ENCODE data around the gene MCRIP1.
A peak's percentile ranks its signal among the peaks of the same experiment; 100 is the strongest.

Gene MCRIP1

DNA sequence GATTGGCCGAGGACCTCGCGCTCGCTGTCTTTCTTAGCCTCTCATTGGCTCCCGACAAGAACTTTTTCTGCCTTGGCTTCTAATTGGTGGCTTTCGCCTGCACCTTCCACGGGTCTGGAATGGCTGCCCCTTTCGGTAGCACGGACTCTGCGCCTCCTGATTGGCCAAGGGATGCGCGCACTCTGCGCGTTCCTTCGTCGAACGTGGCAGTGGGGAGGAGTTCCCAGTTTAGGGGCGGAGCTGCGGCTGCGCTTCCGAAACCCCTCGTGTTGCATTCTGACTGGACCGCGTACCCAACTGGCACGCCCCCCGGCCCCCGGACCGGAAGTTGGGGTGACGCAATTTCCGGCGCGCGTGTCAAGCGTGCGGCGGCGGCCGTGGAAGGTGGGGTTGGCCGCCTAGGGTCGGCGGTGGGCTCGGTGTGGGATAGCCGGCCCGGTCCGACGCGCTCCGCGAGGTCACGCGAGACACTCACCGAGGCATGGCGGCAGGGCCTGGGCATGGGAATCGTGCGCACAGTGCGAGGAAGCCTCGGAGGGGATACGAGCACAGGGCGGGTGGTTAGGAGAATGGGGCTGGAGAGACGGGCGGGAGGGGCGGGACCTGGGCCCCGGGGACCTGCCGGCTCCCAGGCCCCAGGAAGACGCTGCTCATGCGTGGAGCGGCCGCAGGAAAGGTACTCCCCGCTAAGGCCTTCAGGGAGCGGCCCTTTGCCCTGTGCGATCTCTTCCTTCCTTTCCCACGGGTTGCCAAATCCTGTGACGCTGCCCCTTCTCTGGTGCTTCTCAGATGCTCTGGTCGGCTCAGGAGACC is 27.9 kb upstream of the MCRIP1 start:
- DNase-seq (ENCODE audit: low read depth): peak; percentile 99

DNA sequence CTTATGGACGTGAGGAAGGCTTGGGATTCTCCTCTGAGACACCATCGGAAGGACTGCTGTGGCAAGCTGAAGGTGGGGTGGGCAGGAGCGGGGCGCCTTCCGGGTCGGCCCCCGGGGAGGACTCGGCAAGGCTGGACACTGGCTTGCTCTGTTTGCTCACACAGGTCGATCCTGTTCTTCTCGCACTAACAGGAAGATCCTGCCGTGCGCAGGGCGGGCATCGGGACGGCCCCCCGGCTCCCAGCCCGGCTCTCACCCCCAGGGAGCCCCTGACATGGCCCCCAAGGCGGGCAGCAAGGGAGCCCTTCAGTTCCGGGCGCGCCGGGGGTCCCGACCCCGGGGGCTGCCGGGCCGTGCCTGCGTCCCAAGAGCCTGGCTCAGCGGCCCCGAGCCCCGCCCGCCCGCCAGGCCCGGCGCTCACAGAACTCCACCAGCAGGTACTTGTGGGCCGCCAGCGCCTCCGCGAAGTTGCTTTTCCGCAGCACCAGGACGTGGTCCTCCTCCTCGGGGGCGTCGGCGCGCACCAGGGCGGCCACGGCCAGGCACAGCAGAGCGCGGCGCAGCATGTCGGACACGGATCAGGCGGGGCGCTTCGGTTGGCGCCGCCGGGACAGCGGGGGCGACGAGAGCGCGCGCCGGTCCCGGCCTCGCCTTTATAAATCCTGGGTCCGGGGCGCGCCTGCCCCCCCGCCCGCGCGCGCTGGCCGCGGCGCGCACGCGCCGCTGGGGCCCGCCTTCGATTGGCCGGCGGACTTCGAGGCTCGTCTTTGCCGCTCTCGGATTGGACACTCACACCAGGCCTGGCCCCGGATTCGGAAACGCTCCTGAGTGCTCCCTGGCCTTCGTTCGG is 27.0 kb upstream of the MCRIP1 start, which contains the start of gene P4HB:
P4HB (minus strand) TSS at position 630 of the 850 bp plus-strand sequence; CDS start at position 566, 64 bp downstream.
- no peak for DNase-seq (ENCODE audit: low read depth)

GRCh38 chr17:81858967-81859905 is 26.1 kb upstream of the MCRIP1 start:
- DNase-seq (ENCODE audit: low read depth): no peak

DNA sequence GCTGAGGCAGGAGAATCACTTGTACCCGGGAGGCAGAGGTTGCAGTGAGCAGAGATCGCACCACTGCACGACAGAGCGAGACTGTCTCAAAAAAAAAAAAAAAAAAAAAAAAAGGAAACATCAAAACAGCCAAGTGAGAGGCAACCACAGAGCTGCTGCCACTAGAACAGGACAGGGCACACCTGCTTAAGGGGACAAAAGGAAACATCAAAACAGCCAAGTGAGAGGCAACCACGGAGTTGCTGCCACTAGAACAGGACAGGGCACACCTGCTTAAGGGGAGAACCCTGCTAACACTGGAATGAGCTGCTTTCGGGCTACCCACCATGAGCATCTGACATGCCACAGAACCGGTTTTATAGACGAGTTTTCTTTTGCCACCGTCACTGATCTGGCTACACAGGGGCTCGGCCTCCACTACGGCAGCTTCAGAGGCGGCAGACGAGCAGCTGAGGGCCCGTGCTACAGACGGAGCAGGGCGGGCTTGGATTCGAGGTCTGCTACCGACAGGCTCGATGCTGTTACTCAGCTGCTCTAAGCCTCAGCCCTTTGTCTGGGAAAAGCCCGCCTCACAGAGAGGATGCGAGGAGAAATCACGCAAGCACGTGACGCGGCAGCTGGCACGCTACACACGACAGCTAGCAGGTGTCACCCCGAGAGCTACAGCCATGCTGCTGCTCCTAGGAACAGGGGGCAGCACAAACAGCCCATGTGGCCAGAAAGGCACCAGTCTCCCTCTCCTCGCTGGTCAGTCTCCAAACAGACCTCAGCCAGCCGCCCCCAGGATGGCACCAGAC is 25.3 kb upstream of the MCRIP1 start:
- no peak for DNase-seq (ENCODE audit: low read depth)

- DNase-seq (ENCODE audit: low read depth): no peak
Measured at GRCh38 chr17:81854974-81855774, 22.1 kb upstream of the MCRIP1 start.

- DNase-seq (ENCODE audit: low read depth): no peak
Measured at GRCh38 chr17:81852237-81852636, 19.1 kb upstream of the MCRIP1 start.

GRCh38 chr17:81851423-81851822 is 18.3 kb upstream of the MCRIP1 start:
- DNase-seq (ENCODE audit: low read depth): no peak

DNA sequence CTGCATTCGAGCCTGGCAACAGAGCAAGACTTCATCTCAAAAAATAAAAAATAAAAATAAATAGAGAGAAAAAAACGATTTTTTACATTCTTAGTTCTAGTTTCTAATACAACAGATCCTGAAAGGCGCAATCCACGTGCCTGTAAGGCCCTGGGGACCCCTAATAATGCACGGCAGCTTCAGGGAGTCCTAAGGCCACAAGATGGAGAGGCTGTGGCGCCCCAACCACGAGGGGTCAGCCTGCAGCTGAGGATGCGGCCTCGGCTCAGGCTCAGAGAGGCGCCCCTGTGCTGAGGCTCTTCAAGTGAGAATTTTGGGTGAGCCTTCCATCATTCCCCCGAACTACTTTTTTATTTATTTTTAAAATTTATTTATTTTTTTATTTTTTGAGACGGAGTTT is 16.4 kb upstream of the MCRIP1 start:
- no peak for DNase-seq (ENCODE audit: low read depth)

GRCh38 chr17:81846743-81847689 is 13.9 kb upstream of the MCRIP1 start:
- DNase-seq (ENCODE audit: low read depth): no peak

- no peak for DNase-seq (ENCODE audit: low read depth)
Measured at GRCh38 chr17:81845881-81846742, 13.0 kb upstream of the MCRIP1 start.

DNA sequence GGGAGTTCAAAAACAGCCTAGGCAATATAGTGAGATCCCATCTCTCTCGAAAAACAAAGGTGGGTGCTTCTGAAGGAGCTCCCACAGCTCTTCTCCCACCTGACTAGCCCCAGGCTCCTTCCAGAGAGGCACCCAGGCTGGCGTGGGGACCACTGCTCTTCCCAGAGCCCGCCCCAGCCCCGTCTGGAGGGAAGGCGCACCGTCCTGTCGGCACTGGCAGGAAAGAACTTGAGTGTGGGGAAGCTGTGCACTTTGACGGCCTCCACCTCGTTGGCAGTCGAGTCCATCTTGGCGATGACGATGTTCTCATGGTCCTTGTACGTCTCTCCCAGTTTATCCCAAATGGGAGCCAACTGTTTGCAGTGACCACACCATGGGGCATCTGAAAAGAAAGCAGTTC is 12.3 kb upstream of the MCRIP1 start:
- no peak for DNase-seq (ENCODE audit: low read depth)

DNA sequence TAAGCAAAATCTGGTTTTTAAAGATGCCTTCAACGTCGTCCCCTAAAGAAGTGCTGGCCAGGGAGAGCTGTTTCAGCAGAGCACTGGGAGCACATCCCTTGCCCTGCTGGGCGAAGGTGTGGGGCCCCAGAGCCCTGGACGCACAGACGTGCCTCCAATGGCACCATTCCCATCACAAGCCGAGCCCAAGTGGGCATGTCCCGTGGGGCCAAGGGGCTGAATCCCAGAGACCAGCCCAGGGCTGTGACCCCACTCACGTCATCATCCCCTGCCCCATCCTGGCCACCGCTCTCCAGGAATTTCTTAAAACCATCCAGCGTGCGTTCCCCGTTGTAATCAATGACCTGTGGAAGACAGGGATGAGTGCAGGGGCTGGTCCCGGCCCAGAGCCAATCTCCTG is 11.8 kb upstream of the MCRIP1 start:
- no peak for DNase-seq (ENCODE audit: low read depth)

- no peak for DNase-seq (ENCODE audit: low read depth)
Measured at GRCh38 chr17:81844327-81844851, 11.3 kb upstream of the MCRIP1 start.

GRCh38 chr17:81843713-81844326 is 10.7 kb upstream of the MCRIP1 start:
- DNase-seq (ENCODE audit: low read depth): no peak

GRCh38 chr17:81842725-81843504 is 9.8 kb upstream of the MCRIP1 start:
- DNase-seq (ENCODE audit: low read depth): no peak

GRCh38 chr17:81842378-81842724 is 9.3 kb upstream of the MCRIP1 start:
- no peak for DNase-seq (ENCODE audit: low read depth)

DNA sequence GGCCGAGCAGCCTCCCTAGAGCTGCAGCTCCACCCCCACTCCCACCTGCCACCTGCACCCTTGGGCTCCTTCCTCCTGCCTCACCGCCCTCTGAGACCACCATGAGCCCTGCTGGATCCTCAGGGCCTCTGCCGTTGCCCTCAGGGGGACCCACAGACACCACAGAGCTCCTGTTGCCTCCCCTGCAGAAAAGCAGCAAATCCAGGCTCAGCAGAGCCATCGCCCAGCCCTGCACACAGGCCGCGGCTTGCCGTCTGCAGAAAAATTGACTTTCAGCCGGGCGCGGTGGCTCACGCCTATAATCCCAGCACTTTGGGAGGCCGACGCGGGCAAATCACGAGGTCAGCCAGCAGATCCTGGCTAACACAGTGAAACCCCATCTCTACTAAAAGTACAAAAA is 8.8 kb upstream of the MCRIP1 start:
- DNase-seq (ENCODE audit: low read depth): no peak
